ENCODE data around the gene CAPZB.
A peak's percentile ranks its signal among the peaks of the same experiment; 100 is the strongest.

The CAPZB gene

DNA sequence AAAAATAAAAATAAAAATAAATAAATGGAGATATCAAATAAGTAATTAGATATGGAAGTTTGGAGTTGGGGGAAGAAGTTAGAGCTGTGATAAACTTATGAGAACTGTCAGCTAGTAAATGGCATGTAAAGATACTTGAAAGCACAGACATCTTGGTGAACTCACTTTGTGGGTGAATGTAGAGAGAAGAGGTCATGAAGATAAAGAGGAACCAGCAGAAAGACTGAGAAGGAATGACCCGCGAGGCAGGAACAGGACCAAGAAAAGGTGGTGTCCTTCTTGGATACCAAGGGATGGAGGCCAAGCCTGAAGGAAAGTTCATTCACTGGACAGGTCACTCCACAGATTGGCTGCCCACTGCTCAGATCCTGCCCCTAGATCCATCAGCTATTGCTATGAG lies 4.7 kb upstream of the CAPZB start:
- Histone ChIP-seq H3K4me1 (ENCODE audit: insufficient read depth, low read length) (no peaks in the 10 kb centered on the region), H2AFZ (ENCODE audit: low read depth, low read length) (no peak overlapping the region), H3K27me3 (ENCODE audit: insufficient read depth, low read length) (peaks cover 3% of the 10 kb centered on the region), H3K9me3 (ENCODE audit: low read length) (peaks cover 1% of the 10 kb centered on the region), H3K36me3 (ENCODE audit: insufficient read depth, low read length) (no peaks in the 10 kb centered on the region), H3K4me3 (ENCODE audit: low read length) (no peak overlapping the region)

DNA sequence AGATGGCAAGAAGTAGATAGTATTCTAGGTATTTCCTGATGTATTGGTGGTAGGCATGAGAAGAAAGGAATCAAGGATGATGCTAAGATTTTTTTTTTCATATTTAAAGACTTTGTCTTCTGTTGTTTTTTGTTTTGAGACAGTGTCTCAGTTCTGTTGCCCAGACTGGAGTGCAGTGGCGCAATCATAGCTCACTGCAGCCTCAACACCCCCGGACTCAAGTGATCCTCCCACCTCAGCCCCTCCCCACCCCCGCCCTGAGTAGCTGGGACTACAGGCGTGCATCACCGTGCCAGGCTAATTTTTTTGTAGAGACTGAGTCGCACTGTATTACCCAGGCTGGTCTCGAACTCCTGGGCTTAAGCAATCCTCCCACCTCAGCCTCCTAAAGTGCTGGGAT lies 2.8 kb upstream of the CAPZB start:
- Histone ChIP-seq H3K27me3 (ENCODE audit: insufficient read depth, low read length) (no peaks in the 10 kb centered on the region), H2AFZ (ENCODE audit: low read depth, low read length) (no peak overlapping the region), H3K36me3 (ENCODE audit: insufficient read depth, low read length) (peaks cover 7% of the 10 kb centered on the region), H3K4me1 (ENCODE audit: insufficient read depth, low read length) (peaks cover 12% of the 10 kb centered on the region), H3K9me3 (ENCODE audit: low read length) (no peaks in the 10 kb centered on the region), H3K4me3 (ENCODE audit: low read length) (no peak overlapping the region)

DNA sequence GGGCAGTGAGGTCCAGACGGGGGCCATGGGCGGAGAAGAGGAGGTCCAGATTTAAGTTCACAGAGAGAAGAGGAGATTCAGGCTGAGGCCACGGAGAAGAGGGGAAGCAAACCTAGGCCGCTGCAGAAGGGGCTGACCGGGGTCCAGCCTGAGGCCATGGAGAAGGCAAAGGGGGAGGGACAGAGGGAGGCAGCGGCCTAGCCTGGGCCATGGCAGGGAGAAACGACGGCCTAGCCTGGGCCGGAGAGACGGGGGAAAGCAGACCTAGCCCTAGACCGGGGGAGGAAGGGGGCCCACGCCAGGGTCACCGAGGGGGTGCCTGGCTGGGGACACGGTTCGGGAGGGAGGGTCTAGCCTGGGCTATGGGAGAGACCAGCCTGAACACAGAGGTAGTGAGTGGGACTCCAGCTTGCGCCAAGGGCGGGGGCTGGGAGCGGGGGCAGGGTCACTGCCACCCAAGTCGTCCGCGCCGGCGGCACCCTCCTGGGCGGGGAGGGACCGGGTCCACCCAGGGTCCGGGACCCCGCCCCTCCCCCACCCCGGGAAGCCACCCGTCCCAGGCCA lies 459 bp downstream of the CAPZB start:
- Histone ChIP-seq H3K4me1 (ENCODE audit: insufficient read depth, low read length) (peaks cover 30% of the 10 kb centered on the region), H3K4me3 (ENCODE audit: low read length) (peak overlapping the region; percentile 81), H2AFZ (ENCODE audit: low read depth, low read length) (no peak overlapping the region), H3K36me3 (ENCODE audit: insufficient read depth, low read length) (peaks cover 9% of the 10 kb centered on the region), H3K27me3 (ENCODE audit: insufficient read depth, low read length) (no peaks in the 10 kb centered on the region), H3K9me3 (ENCODE audit: low read length) (no peaks in the 10 kb centered on the region)

DNA sequence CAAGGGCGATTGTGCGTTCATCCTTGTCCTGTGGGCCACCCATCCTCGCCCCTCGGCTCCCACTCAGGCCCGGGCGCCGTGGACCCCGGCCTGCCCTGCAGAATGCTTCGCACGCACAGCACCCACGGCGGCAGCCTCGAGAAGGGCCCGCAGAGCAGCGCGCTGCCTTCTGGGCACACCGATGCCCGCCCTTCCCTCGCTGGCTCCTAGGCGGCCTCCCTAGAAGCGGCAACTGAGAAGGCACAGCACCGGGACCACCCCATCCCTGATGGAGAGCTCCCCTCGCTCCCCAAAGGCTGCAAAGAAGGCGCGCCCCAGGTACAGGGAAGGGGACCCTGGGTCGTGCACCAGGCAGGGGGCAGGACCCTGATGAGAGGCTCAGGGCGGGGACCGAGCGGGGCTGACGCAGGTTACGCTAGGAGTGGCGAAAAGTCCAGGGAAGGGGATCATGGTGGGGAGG lies 971 bp downstream of the CAPZB start:
- no peak overlapping the region for H2AFZ ChIP-seq (ENCODE audit: low read depth, low read length)
- peaks cover 33% of the 10 kb centered on the region for H3K4me1 ChIP-seq (ENCODE audit: insufficient read depth, low read length)
- H3K36me3 ChIP-seq (ENCODE audit: insufficient read depth, low read length): peaks cover 9% of the 10 kb centered on the region
- H3K9me3 ChIP-seq (ENCODE audit: low read length): no peaks in the 10 kb centered on the region
- peak overlapping the region; percentile 81 for H3K4me3 ChIP-seq (ENCODE audit: low read length)
- no peaks in the 10 kb centered on the region for H3K27me3 ChIP-seq (ENCODE audit: insufficient read depth, low read length)

DNA sequence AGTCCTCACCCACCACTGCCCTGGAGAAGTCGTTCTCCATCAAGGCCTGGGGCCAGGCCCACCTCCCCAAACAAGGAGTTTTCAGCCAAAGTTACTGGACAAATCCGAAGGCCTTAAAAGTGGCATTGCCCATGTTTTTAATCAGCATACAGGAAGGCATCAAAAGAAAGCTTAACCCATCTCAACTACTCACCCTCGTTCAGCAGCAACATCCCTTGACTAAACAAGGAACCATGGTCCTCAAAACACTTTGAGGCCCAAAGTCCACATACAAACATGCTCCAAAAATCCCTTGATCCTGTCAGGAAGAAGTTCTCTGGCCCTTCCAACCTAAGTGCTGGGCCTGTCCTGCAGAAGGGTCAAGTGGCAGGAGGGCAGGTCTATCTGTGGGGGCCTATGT lies 1.6 kb downstream of the CAPZB start:
- H3K4me3 ChIP-seq (ENCODE audit: low read length): peak overlapping the region; percentile 81
- peaks cover 33% of the 10 kb centered on the region for H3K4me1 ChIP-seq (ENCODE audit: insufficient read depth, low read length)
- H3K9me3 ChIP-seq (ENCODE audit: low read length): no peaks in the 10 kb centered on the region
- H3K27me3 ChIP-seq (ENCODE audit: insufficient read depth, low read length): no peaks in the 10 kb centered on the region
- no peak overlapping the region for H2AFZ ChIP-seq (ENCODE audit: low read depth, low read length)
- peaks cover 9% of the 10 kb centered on the region for H3K36me3 ChIP-seq (ENCODE audit: insufficient read depth, low read length)

- Histone ChIP-seq H3K9me3 (ENCODE audit: low read length) (no peaks in the 10 kb centered on the region), H3K4me1 (ENCODE audit: insufficient read depth, low read length) (peaks cover 33% of the 10 kb centered on the region), H2AFZ (ENCODE audit: low read depth, low read length) (no peak overlapping the region), H3K36me3 (ENCODE audit: insufficient read depth, low read length) (peaks cover 12% of the 10 kb centered on the region), H3K27me3 (ENCODE audit: insufficient read depth, low read length) (no peaks in the 10 kb centered on the region), H3K4me3 (ENCODE audit: low read length) (peak overlapping the region; percentile 81)
These were observed 2.1 kb downstream of the CAPZB start for GRCh38 chr1:19483261-19483660.

DNA sequence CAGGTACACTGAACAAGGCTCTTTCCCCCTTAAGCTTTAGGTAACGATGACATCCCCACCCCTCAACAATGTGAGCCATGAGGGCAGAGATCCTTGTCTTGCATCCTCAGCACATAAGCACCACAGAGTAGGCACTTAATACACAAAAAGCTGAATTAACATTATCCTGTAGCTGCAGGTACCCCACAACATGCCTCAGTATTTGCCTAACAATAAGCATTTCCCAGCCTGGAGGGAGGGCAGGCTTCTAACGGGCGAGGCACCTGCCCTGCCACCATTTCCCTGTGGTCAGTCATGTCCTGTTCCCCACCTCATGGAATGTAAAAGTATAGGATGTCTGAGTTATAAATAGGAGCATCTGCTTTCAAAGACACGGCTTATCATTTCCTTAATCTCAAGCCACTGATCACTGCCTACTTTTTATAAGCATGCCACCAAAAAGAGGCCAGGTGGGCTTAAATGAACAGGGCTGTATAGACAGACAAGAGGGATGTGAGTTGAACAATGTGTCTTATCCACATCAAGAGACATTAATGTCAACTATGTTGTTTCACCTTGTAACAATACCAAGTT lies 3.4 kb downstream of the CAPZB start:
- peaks cover 16% of the 10 kb centered on the region for H3K36me3 ChIP-seq (ENCODE audit: insufficient read depth, low read length)
- H3K27me3 ChIP-seq (ENCODE audit: insufficient read depth, low read length): no peaks in the 10 kb centered on the region
- H3K4me3 ChIP-seq (ENCODE audit: low read length): no peak overlapping the region
- H2AFZ ChIP-seq (ENCODE audit: low read depth, low read length): no peak overlapping the region
- H3K9me3 ChIP-seq (ENCODE audit: low read length): no peaks in the 10 kb centered on the region
- H3K4me1 ChIP-seq (ENCODE audit: insufficient read depth, low read length): peaks cover 33% of the 10 kb centered on the region

- H3K4me3 ChIP-seq (ENCODE audit: low read length): no peak overlapping the region
- no peaks in the 10 kb centered on the region for H3K27me3 ChIP-seq (ENCODE audit: insufficient read depth, low read length)
- peaks cover 18% of the 10 kb centered on the region for H3K36me3 ChIP-seq (ENCODE audit: insufficient read depth, low read length)
- no peaks in the 10 kb centered on the region for H3K9me3 ChIP-seq (ENCODE audit: low read length)
- H3K4me1 ChIP-seq (ENCODE audit: insufficient read depth, low read length): peaks cover 33% of the 10 kb centered on the region
- no peak overlapping the region for H2AFZ ChIP-seq (ENCODE audit: low read depth, low read length)
These were observed 5.1 kb downstream of the CAPZB start for GRCh38 chr1:19480282-19480681.

GRCh38 chr1:19479351-19480120 lies 5.8 kb downstream of the CAPZB start:
- no peaks in the 10 kb centered on the region for H3K27me3 ChIP-seq (ENCODE audit: insufficient read depth, low read length)
- no peaks in the 10 kb centered on the region for H3K9me3 ChIP-seq (ENCODE audit: low read length)
- H3K4me3 ChIP-seq (ENCODE audit: low read length): no peak overlapping the region
- peaks cover 33% of the 10 kb centered on the region for H3K4me1 ChIP-seq (ENCODE audit: insufficient read depth, low read length)
- no peak overlapping the region for H2AFZ ChIP-seq (ENCODE audit: low read depth, low read length)
- H3K36me3 ChIP-seq (ENCODE audit: insufficient read depth, low read length): peaks cover 19% of the 10 kb centered on the region

- Histone ChIP-seq H2AFZ (ENCODE audit: low read depth, low read length) (no peak overlapping the region), H3K4me1 (ENCODE audit: insufficient read depth, low read length) (peaks cover 23% of the 10 kb centered on the region), H3K36me3 (ENCODE audit: insufficient read depth, low read length) (peaks cover 16% of the 10 kb centered on the region), H3K9me3 (ENCODE audit: low read length) (no peaks in the 10 kb centered on the region), H3K27me3 (ENCODE audit: insufficient read depth, low read length) (no peaks in the 10 kb centered on the region), H3K4me3 (ENCODE audit: low read length) (no peak overlapping the region)
These were observed 7.0 kb downstream of the CAPZB start for GRCh38 chr1:19478322-19478721.

DNA sequence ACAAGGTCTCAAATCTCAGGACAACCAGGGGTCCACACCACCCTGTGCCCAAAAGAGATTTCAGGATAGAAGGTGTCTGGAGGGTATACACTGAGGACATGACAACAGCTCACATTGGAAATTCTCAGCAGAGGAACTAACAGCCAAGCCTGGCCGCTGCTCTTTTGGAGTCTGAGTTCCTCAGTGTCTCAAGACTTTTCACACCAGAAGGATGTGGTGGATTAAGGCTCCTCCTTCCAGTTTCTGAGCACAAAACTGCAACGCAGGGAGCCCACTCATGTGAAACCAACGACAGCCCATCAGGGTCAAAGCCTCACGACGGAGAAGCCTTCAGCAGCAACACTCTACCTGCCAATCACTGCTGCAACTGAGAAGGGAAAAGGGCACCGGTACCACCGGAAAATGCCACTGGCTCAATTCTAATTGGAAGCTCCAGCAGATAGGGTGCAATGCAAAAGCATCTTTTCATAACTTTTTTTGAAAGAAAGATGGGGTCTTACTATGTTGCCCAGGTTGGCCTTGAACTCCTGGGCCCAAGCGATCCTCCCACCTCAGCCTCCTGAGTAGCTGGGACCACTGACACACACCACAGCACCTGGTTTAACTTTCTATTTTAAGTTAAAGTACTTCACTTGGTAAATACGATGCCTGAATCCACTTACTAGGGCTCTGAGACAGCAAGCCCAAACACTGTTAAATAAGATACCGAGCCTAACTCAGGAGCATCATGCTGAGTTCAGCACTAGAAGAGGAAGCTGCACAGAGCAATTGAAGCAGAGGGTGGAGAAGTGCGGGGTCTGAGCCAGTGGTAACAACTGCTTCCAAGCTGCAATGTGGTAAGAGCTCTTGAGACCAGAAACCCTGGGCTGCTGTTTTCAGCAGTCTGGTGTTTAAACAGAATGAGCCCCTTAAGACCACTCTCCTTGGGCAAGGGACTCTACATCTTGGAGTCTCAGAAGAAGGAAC lies 7.8 kb downstream of the CAPZB start:
- Histone ChIP-seq H3K4me1 (ENCODE audit: insufficient read depth, low read length) (peaks cover 17% of the 10 kb centered on the region), H3K4me3 (ENCODE audit: low read length) (no peak overlapping the region), H3K27me3 (ENCODE audit: insufficient read depth, low read length) (no peaks in the 10 kb centered on the region), H3K36me3 (ENCODE audit: insufficient read depth, low read length) (peaks cover 17% of the 10 kb centered on the region), H2AFZ (ENCODE audit: low read depth, low read length) (no peak overlapping the region), H3K9me3 (ENCODE audit: low read length) (no peaks in the 10 kb centered on the region)

DNA sequence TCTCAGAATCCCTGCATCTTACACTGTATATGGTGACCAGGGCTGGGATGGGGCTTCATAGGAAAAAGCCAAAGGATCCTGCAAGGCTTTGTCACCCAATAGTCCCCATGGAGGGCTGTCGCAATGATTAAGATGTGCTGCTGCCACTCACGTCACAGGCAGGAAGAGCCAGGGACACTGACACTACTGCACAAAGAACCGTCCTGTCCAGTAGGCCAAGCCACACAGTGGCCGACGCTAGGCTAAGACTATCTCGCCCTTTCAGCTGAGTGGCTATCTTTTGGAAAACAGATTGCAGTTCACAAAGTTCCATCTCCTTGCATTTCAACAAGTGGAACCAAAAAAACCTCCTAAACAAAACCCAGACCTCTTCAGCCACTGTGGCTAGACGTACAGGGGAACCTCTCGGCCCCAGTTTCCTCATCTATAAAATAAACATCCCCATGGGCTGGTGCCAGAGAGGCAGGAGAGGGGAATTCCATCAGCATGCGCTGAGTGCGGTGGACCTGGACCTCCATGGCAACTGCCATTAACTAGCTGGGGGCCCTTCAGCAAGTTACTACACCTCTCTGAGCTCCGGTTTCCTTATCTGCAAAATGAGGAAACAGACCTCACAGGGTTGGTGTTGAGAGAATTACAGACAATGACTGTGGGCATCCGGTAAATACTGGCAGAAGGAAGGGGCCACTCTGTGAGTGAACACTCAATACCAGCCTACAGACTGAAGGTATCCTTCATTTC lies 8.7 kb downstream of the CAPZB start:
- Histone ChIP-seq H2AFZ (ENCODE audit: low read depth, low read length) (no peak overlapping the region), H3K4me3 (ENCODE audit: low read length) (no peak overlapping the region), H3K4me1 (ENCODE audit: insufficient read depth, low read length) (peaks cover 12% of the 10 kb centered on the region), H3K36me3 (ENCODE audit: insufficient read depth, low read length) (peaks cover 17% of the 10 kb centered on the region), H3K27me3 (ENCODE audit: insufficient read depth, low read length) (no peaks in the 10 kb centered on the region), H3K9me3 (ENCODE audit: low read length) (no peaks in the 10 kb centered on the region)

Data from neuron (in vitro differentiated cells).